ENCODE measurements around the gene TCOF1. TPM values are rescaled to one million over a fixed set of nuclear protein-coding genes. Genes with fewer than 3 reads are reported as not detected.
A peak's percentile ranks its signal among the peaks of the same experiment; 100 is the strongest.

TCOF1 gene
- total and polyA plus RNA-seq, 2 donors (not counting 3 experiments of a cell fraction or from before 2014, with no cell fraction given) = 11.2 to 52.0 TPM

DNA sequence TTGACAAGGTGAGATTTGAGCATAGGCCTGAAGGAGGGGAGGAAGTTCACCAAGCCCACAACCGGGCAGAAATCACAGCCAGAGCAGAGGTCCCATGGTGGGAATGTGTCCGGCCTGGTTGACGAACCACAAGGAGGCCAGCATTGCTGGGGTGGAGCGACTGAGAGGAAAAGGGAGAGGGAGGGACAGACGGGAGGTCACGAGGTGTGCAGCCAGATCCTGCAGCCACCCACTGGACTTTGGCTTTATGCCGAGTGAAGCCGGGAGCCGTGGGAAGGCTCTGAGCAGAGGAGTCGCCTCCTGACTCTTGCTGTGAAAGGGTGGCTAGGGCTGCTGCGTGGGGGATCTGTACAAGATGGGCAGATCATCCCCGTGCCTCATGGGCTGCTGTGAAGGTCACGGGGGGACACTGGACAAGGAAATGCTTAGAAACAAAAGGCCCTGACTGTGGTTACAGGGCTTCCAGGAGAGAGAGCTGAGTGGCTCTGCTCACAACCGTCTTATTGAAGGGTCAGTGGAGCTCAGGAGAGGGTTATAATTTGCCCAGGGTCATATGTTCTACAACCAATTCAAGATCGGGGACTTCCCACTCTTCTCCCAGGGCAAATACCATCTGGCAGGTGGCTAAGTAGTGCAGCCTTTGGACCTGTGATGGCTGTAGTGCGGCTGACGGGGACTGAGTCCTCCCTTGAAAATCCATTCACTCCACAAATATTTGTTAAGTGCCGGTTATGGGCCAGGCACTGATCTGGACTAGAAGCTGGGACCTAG lies 70.8 kb downstream of the TCOF1 start:
- no peaks in the 10 kb centered on the region for H4K20me1 ChIP-seq (replicated peaks; ENCODE audit: control insufficient read depth, extremely low read depth, insufficient read depth, low read length)
- dilution Hi-C loops (cut with MboI; ENCODE audit: extremely low pct_ligation_motif_present, low sequenced_read_pairs) = no loop called here
- no peaks in the 10 kb centered on the region for H3K4me1 ChIP-seq (ENCODE audit: control insufficient read depth, extremely low read depth, insufficient read depth, low read length)
- DNase-seq (ENCODE audit: low read depth, low spot score) (peak; percentile 44), FAIRE-seq (peak; percentile 54)
- TF ChIP-seq FOS (IDR thresholded peaks at IDR 0.05; ENCODE audit: borderline replicate concordance, insufficient read depth, low read length) (no peak), POLR2A (IDR thresholded peaks at IDR 0.05; ENCODE audit: low read depth, low read length) (no peak), GATA2 (IDR thresholded peaks at IDR 0.05; ENCODE audit: insufficient read depth, insufficient read length, low read depth, low read length) (no peak), MYC (IDR thresholded peaks at IDR 0.05; ENCODE audit: low read depth, low read length) (no peak), JUN (IDR thresholded peaks at IDR 0.05; ENCODE audit: borderline replicate concordance, insufficient read depth, insufficient read length, low read depth) (no peak), POLR2AphosphoS5 (IDR thresholded peaks at IDR 0.05; ENCODE audit: insufficient read depth, low read depth, low read length) (no peak), EZH2 (IDR thresholded peaks at IDR 0.05; ENCODE audit: borderline replicate concordance, low read depth, low read length, severe bottlenecking) (no peak)
- TF ChIP-seq, protein P1, sequence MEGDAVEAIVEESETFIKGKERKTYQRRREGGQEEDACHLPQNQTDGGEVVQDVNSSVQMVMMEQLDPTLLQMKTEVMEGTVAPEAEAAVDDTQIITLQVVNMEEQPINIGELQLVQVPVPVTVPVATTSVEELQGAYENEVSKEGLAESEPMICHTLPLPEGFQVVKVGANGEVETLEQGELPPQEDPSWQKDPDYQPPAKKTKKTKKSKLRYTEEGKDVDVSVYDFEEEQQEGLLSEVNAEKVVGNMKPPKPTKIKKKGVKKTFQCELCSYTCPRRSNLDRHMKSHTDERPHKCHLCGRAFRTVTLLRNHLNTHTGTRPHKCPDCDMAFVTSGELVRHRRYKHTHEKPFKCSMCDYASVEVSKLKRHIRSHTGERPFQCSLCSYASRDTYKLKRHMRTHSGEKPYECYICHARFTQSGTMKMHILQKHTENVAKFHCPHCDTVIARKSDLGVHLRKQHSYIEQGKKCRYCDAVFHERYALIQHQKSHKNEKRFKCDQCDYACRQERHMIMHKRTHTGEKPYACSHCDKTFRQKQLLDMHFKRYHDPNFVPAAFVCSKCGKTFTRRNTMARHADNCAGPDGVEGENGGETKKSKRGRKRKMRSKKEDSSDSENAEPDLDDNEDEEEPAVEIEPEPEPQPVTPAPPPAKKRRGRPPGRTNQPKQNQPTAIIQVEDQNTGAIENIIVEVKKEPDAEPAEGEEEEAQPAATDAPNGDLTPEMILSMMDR (IDR thresholded peaks at IDR 0.05; ENCODE audit: extremely low read depth in 1 of 2, insufficient read depth in 1 of 2, low read depth in 1 of 2, low read length in 2 of 2) = no peak
- TF ChIP-seq, protein P2, sequence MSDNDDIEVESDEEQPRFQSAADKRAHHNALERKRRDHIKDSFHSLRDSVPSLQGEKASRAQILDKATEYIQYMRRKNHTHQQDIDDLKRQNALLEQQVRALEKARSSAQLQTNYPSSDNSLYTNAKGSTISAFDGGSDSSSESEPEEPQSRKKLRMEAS (IDR thresholded peaks at IDR 0.05; ENCODE audit: insufficient read depth, insufficient read length) = no peak
- H2AFZ ChIP-seq (ENCODE audit: low read depth, low read length) = no peak overlapping the region
- no peaks in the 10 kb centered on the region for H3K36me3 ChIP-seq (ENCODE audit: control insufficient read depth in 2 of 2, extremely low read depth in 1 of 2, insufficient read depth in 2 of 2, low read length in 2 of 2)
- no peaks in the 10 kb centered on the region for H3K9me1 ChIP-seq (replicated peaks; ENCODE audit: control insufficient read depth, extremely low read depth, insufficient read depth, low read length)
- H3K79me2 ChIP-seq (ENCODE audit: control insufficient read depth, insufficient read depth, low read length) = no peaks in the 10 kb centered on the region
- intact Hi-C loops (cut with micrococcal nuclease) = no loop called here
- no peak overlapping the region for H3K4me2 ChIP-seq (ENCODE audit: insufficient read depth, low read length)
- no peak overlapping the region for H3K4me3 ChIP-seq (replicated peaks in 1 of 3; ENCODE audit: insufficient read depth in 1 of 3, low read depth in 1 of 3, low read length in 3 of 3)
- ChIA-PET POLR2A (no interaction called here), CTCF (interaction anchor here (0.9 kb wide), 1 partner anchor 8 kb away, joined by 3 read pairs; no protein-coding TSS in a partner anchor)
- no peak overlapping the region for H3K9ac ChIP-seq (replicated peaks; ENCODE audit: extremely low read depth, insufficient read depth, low read length)
- H3K27me3 ChIP-seq (ENCODE audit: control insufficient read depth in 2 of 2, insufficient read depth in 2 of 2, low read length in 2 of 2) = no peaks in the 10 kb centered on the region
- BruUV-seq (replicated peaks) = no TSS peak
- H3K27ac ChIP-seq (ENCODE audit: insufficient read depth, low read depth, low read length) = no peak overlapping the region
- H3K9me3 ChIP-seq (replicated peaks; ENCODE audit: control insufficient read depth, insufficient read depth, low read length) = no peaks in the 10 kb centered on the region

All from endothelial cell of umbilical vein (primary cell).